ENCODE results near the gene CHSY3. TPM values are rescaled to one million over a fixed set of nuclear protein-coding genes. Genes with fewer than 3 reads are reported as not detected.

Gene CHSY3
- total RNA-seq, 1 donor from 2014 or later: 0.85 TPM

GRCh38 chr5:130110328-130110727 is 206.1 kb downstream of the CHSY3 start:
- no peaks in the 10 kb centered on the region for H3K9me3 ChIP-seq (replicated peaks)
- no peaks in the 10 kb centered on the region for H3K4me1 ChIP-seq
- H3K27me3 ChIP-seq (ENCODE audit: low read depth): no peaks in the 10 kb centered on the region
- no peaks in the 10 kb centered on the region for H3K36me3 ChIP-seq
- no peak for TF ChIP-seq CTCF (IDR thresholded peaks at IDR 0.05; ENCODE audit: borderline replicate concordance)
- H3K27ac ChIP-seq (replicated peaks): no peak overlapping the region
- no peak for DNase-seq
- H3K4me3 ChIP-seq: no peak overlapping the region
- intact Hi-C loops (cut with micrococcal nuclease): no loop called here

GRCh38 chr5:130111746-130112145 is 207.5 kb downstream of the CHSY3 start:
- H3K4me3 ChIP-seq: no peak overlapping the region
- no peak for TF ChIP-seq CTCF (IDR thresholded peaks at IDR 0.05; ENCODE audit: borderline replicate concordance)
- no peaks in the 10 kb centered on the region for H3K9me3 ChIP-seq (replicated peaks)
- no peaks in the 10 kb centered on the region for H3K36me3 ChIP-seq
- no peaks in the 10 kb centered on the region for H3K4me1 ChIP-seq
- no peak overlapping the region for H3K27ac ChIP-seq (replicated peaks)
- no peak for DNase-seq
- intact Hi-C loops (cut with micrococcal nuclease): no loop called here
- H3K27me3 ChIP-seq (ENCODE audit: low read depth): no peaks in the 10 kb centered on the region

- Histone ChIP-seq H3K9me3 (replicated peaks) (no peaks in the 10 kb centered on the region), H3K4me3 (no peak overlapping the region), H3K4me1 (no peaks in the 10 kb centered on the region), H3K27ac (replicated peaks) (no peak overlapping the region), H3K27me3 (ENCODE audit: low read depth) (no peaks in the 10 kb centered on the region), H3K36me3 (no peaks in the 10 kb centered on the region)
- intact Hi-C loops (cut with micrococcal nuclease): no loop called here
- TF ChIP-seq CTCF (IDR thresholded peaks at IDR 0.05; ENCODE audit: borderline replicate concordance): no peak
- DNase-seq: no peak
These were observed 208.0 kb downstream of the CHSY3 start for GRCh38 chr5:130112246-130112645.

- H3K27ac ChIP-seq (replicated peaks): no peak overlapping the region
- H3K4me3 ChIP-seq: no peak overlapping the region
- H3K9me3 ChIP-seq (replicated peaks): no peaks in the 10 kb centered on the region
- no peaks in the 10 kb centered on the region for H3K27me3 ChIP-seq (ENCODE audit: low read depth)
- no peaks in the 10 kb centered on the region for H3K36me3 ChIP-seq
- no peak for TF ChIP-seq CTCF (IDR thresholded peaks at IDR 0.05; ENCODE audit: borderline replicate concordance)
- no peak for DNase-seq
- H3K4me1 ChIP-seq: no peaks in the 10 kb centered on the region
- intact Hi-C loops (cut with micrococcal nuclease): no loop called here
These were observed 211.4 kb downstream of the CHSY3 start for GRCh38 chr5:130115686-130116085.

- Histone ChIP-seq H3K4me3 (no peak overlapping the region), H3K36me3 (no peaks in the 10 kb centered on the region), H3K4me1 (no peaks in the 10 kb centered on the region), H3K27me3 (ENCODE audit: low read depth) (no peaks in the 10 kb centered on the region), H3K9me3 (replicated peaks) (no peaks in the 10 kb centered on the region), H3K27ac (replicated peaks) (no peak overlapping the region)
- intact Hi-C loops (cut with micrococcal nuclease): no loop called here
- DNase-seq: no peak
- no peak for TF ChIP-seq CTCF (IDR thresholded peaks at IDR 0.05; ENCODE audit: borderline replicate concordance)
These were observed 212.2 kb downstream of the CHSY3 start for GRCh38 chr5:130116462-130116861.

GRCh38 chr5:130116972-130117371 is 212.7 kb downstream of the CHSY3 start:
- Histone ChIP-seq H3K27me3 (ENCODE audit: low read depth) (no peaks in the 10 kb centered on the region), H3K27ac (replicated peaks) (no peak overlapping the region), H3K36me3 (no peaks in the 10 kb centered on the region), H3K9me3 (replicated peaks) (no peaks in the 10 kb centered on the region), H3K4me1 (no peaks in the 10 kb centered on the region), H3K4me3 (no peak overlapping the region)
- TF ChIP-seq CTCF (IDR thresholded peaks at IDR 0.05; ENCODE audit: borderline replicate concordance): no peak
- no peak for DNase-seq
- intact Hi-C loops (cut with micrococcal nuclease): no loop called here
